ENCODE measurements around the gene HOXA6.

Gene HOXA6

DNA sequence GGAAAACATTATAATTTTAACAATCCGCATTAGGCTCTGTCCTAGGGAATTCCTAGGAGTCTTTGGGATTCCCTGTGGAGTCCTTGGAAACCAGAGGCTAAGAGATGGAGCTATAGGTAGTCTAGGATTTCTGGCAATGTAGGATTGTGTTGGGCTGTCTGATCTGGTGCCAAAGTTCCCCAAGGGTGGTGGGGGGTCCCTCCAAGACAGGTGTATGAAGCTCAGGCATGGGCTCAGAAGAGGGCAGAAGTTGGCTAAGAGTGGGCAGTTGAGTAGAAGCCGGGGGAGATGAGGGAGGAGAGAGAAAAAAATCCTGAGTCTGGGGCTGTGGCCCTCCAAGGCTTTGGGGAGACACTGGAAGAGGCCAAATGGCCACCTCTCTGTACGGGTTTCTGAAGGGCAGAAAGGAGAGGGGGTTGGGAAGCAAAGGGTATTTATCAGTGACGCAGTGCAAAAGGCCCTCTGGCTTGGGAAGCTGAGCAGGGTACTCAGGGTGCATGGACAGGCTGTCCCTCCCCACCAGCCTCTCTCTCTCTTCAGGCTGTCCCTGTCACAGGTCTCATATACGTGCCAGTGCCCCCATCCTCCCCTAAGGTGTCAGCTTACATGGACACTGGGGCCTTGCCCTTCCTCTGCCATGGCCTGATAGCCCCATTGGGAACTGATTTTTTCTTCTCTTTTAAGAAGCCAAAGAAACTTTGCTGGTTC lies 929 bp downstream of the HOXA6 start:
- peak overlapping the region; percentile 7 for H3K4me3 ChIP-seq (ENCODE audit: control insufficient read depth, low read depth, low read length)
- TF ChIP-seq, protein P1, sequence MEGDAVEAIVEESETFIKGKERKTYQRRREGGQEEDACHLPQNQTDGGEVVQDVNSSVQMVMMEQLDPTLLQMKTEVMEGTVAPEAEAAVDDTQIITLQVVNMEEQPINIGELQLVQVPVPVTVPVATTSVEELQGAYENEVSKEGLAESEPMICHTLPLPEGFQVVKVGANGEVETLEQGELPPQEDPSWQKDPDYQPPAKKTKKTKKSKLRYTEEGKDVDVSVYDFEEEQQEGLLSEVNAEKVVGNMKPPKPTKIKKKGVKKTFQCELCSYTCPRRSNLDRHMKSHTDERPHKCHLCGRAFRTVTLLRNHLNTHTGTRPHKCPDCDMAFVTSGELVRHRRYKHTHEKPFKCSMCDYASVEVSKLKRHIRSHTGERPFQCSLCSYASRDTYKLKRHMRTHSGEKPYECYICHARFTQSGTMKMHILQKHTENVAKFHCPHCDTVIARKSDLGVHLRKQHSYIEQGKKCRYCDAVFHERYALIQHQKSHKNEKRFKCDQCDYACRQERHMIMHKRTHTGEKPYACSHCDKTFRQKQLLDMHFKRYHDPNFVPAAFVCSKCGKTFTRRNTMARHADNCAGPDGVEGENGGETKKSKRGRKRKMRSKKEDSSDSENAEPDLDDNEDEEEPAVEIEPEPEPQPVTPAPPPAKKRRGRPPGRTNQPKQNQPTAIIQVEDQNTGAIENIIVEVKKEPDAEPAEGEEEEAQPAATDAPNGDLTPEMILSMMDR (conservative IDR thresholded peaks at IDR 0.05; ENCODE audit: control insufficient read depth, insufficient read depth, low read depth, low read length): no peak
- peak; percentile 29 for DNase-seq (ENCODE audit: low read depth)

GRCh38 chr7:27145914-27146412 lies 1.6 kb downstream of the HOXA6 start:
- TF ChIP-seq, protein P1 (conservative IDR thresholded peaks at IDR 0.05; ENCODE audit: control insufficient read depth, insufficient read depth, low read depth, low read length): no peak
- no peak for DNase-seq (ENCODE audit: low read depth)
- H3K4me3 ChIP-seq (ENCODE audit: control insufficient read depth, low read depth, low read length): no peak overlapping the region

GRCh38 chr7:27145165-27145913 lies 2.2 kb downstream of the HOXA6 start:
- DNase-seq (ENCODE audit: low read depth): peak; percentile 37
- TF ChIP-seq, protein P1 (conservative IDR thresholded peaks at IDR 0.05; ENCODE audit: control insufficient read depth, insufficient read depth, low read depth, low read length): no peak
- peak overlapping the region; percentile 12 for H3K4me3 ChIP-seq (ENCODE audit: control insufficient read depth, low read depth, low read length)

DNA sequence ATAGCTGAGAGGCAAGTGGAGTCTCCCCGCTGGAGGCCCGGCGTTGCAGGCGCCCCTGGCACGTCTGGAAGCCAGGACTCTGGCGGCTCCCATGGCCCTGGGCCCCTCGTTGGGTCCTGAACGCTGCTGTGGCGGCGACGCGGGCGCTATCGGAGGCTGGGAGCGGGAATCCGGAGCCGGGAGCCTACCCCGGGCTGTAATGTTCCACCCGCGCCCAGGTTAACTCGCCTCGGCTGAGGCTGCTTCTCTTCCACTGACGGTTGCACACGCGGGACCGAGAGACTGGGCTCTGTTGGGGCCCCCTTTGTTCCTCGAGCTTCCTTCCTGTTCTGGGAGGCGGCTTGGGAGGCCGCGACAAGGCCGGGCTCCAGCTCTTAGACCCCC lies 2.8 kb downstream of the HOXA6 start:
- H3K4me3 ChIP-seq (ENCODE audit: control insufficient read depth, low read depth, low read length): peak overlapping the region; percentile 12
- DNase-seq (ENCODE audit: low read depth): peak; percentile 27
- TF ChIP-seq, protein P1 (conservative IDR thresholded peaks at IDR 0.05; ENCODE audit: control insufficient read depth, insufficient read depth, low read depth, low read length): no peak

DNA sequence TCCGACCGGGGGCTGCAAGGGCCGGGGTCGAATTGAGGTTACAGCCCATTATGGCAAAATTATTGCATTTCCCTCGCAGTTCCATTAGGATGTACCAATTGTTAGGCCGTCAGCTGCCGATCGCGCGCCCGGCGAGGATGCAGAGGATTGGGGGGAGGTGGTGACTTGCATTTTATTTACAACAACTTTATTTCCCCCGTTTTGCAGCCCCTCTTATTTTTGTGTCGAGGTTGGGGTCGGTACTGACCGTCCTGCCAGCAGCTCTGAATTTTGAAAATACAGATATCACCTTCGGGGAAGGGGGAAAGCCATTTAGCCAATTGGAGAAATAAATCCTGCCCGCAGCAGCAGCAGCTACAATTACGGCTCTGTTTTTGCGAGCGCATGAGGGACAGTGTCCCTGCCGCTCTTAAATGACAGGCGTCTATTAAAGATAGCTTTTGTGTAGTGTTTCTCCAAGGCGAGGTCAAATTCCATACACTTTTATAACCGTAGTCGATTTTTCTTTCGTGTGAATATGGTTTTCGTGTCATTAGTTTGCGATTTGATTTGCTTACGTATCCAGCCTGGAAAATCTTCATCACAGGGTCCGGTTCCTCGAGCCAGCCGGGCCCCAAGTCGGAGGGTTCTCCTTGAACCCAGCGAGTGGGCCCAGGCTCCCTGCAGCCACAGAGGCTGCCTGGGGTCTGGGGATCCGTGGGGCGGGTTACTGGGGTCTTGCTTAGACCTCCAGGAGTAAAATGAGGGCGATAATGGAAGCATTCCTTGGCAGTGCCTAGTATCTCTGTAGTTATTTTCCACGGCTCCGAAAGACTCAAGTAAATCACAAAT lies 3.4 kb downstream of the HOXA6 start:
- peak; percentile 58 for DNase-seq (ENCODE audit: low read depth)
- H3K4me3 ChIP-seq (ENCODE audit: control insufficient read depth, low read depth, low read length): peak overlapping the region; percentile 30
- TF ChIP-seq, protein P1 (conservative IDR thresholded peaks at IDR 0.05; ENCODE audit: control insufficient read depth, insufficient read depth, low read depth, low read length): no peak
